HUES48 (cell line): ENCODE data around the gene DYNC1LI1.

Source experiments
- H3K27ac ChIP-seq: one replicate; pipeline ENCODE4 v1.7.0; 2013; ENCODE audit warnings: low read depth, low read length, inconsistent platforms
- H3K27me3 ChIP-seq: 2 replicates; pipeline ENCODE4 v1.6.1; 2013; ENCODE audit warnings: mild to moderate bottlenecking, low read length; ENCODE audit not compliant: control insufficient read depth, insufficient read depth
- H3K36me3 ChIP-seq: 2 replicates; pipeline ENCODE4 v1.6.1; 2013; ENCODE audit warnings: low read length; ENCODE audit not compliant: control insufficient read depth, insufficient read depth
- H3K4me1 ChIP-seq: 2 replicates; pipeline ENCODE4 v1.6.1; 2013; ENCODE audit warnings: mild to moderate bottlenecking, low read length; ENCODE audit not compliant: control insufficient read depth, insufficient read depth
- H3K4me3 ChIP-seq: 2 replicates; pipeline ENCODE4 v1.5.1; 2013; ENCODE audit warnings: mild to moderate bottlenecking, low read depth, low read length
- H3K9ac ChIP-seq: 2 replicates; pipeline ENCODE4 v1.6.1; 2013; ENCODE audit warnings: mild to moderate bottlenecking, low read depth, low read length, moderate library complexity
- H3K9me3 ChIP-seq: 2 replicates; pipeline ENCODE4 v1.6.1; 2013; ENCODE audit warnings: low read length; ENCODE audit not compliant: control insufficient read depth, insufficient read depth

The DYNC1LI1 gene

DNA sequence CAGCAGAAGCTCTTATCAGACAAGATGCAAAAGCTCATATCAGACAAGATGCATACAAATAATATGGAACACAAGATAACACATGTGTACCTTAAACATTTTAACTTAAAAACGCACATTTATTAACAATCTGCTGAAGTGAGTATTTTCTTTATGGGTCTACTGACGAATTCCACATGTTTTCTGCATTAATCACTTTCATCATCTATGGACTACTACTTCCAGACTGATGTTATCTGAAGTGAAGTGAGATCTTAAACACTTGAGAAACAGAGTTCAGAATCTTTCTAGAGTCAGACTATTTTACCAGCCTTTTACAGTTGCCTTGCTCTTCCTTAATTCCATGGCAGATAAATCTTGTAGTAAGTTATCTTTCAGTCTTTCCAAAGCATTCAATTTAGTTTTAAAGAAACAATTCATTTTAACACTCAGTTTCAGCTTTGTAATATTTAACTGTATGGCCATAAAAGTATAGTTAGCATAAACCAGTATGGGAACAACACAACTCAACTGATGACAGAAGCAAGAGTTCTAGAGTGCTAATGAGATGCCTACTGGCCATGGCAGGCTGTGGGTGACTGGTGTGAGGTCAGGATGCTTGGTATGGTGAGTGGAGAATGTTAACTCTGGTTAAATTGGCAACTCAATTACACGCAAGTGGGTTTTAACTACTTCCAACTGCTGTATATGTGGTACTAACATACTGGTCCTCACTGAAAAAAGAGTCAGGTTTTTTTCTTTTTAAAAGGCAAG lies 77.8 kb downstream of the DYNC1LI1 start:
- H3K27ac ChIP-seq = no peak overlapping the region
- H3K4me1 ChIP-seq = no peaks in the 10 kb centered on the region
- no peak overlapping the region for H3K9ac ChIP-seq
- H3K9me3 ChIP-seq = no peaks in the 10 kb centered on the region
- peaks cover 9% of the 10 kb centered on the region for H3K36me3 ChIP-seq
- H3K27me3 ChIP-seq = no peaks in the 10 kb centered on the region
- no peak overlapping the region for H3K4me3 ChIP-seq

- Histone ChIP-seq H3K27ac (no peak overlapping the region), H3K27me3 (no peaks in the 10 kb centered on the region), H3K4me1 (no peaks in the 10 kb centered on the region), H3K36me3 (peaks cover 38% of the 10 kb centered on the region), H3K9me3 (no peaks in the 10 kb centered on the region), H3K4me3 (no peak overlapping the region), H3K9ac (no peak overlapping the region)
Measured at GRCh38 chr3:32488474-32489008, 82.1 kb downstream of the DYNC1LI1 start.

DNA sequence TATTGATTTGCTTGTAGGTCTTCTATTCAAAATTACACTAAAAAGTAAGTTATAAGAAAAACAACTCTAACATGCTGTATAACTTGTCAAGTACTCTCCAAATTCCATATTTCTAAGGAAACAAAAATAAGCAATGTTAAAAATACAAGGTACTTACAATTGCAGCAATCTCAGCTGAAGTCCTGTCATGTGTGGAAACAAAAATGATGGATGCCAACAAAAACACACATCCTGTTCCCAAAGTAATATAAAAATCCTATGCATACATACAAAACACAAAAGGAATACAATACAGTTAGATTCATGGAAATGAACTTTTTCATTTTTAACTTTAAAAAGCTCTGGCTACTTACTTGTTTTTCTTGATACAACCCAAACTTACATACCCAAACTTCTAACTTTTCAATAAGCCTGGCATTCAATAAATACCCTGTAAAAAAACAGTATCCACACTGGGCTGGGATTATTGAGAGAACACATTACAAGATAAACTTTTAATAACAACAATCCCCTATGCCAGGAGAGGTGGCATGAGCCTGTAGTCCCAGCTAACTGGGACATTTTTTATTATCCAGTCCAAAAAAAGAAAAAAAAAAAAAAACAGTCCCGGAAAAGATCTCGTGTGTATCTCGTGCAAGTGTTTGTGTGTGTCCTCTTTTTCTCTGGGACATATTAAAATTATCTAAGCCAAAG lies 82.7 kb downstream of the DYNC1LI1 start:
- peaks cover 44% of the 10 kb centered on the region for H3K36me3 ChIP-seq
- H3K27me3 ChIP-seq = no peaks in the 10 kb centered on the region
- H3K27ac ChIP-seq = no peak overlapping the region
- no peak overlapping the region for H3K9ac ChIP-seq
- no peaks in the 10 kb centered on the region for H3K9me3 ChIP-seq
- no peak overlapping the region for H3K4me3 ChIP-seq
- no peaks in the 10 kb centered on the region for H3K4me1 ChIP-seq

DNA sequence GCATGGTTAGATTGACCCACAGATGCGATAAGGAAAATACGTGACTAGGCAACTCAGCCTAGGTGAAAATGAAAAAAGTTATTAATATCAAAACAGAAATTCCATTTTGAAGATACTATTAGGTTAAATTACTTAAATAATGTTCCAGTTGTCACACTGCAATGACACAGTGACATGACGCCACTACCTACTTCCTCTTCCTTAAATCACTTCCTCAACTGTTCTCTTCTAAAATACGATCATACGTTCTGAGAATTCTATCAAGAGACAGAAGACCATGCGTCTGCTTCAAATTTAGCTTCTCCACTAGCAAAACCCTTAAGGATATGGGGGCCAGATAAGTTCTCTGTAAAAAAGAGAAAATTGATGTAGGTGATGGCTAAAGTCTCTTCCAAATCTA lies 86.2 kb downstream of the DYNC1LI1 start:
- Histone ChIP-seq H3K4me3 (no peak overlapping the region), H3K4me1 (no peaks in the 10 kb centered on the region), H3K27me3 (no peaks in the 10 kb centered on the region), H3K27ac (no peak overlapping the region), H3K36me3 (peaks cover 49% of the 10 kb centered on the region), H3K9me3 (no peaks in the 10 kb centered on the region), H3K9ac (no peak overlapping the region)

- Histone ChIP-seq H3K9me3 (no peaks in the 10 kb centered on the region), H3K4me3 (no peak overlapping the region), H3K4me1 (no peaks in the 10 kb centered on the region), H3K9ac (no peak overlapping the region), H3K27ac (no peak overlapping the region), H3K36me3 (peaks cover 53% of the 10 kb centered on the region), H3K27me3 (no peaks in the 10 kb centered on the region)
Measured at GRCh38 chr3:32483772-32484171, 86.9 kb downstream of the DYNC1LI1 start.

GRCh38 chr3:32482693-32483092 lies 88.0 kb downstream of the DYNC1LI1 start:
- Histone ChIP-seq H3K9ac (no peak overlapping the region), H3K4me1 (no peaks in the 10 kb centered on the region), H3K36me3 (peaks cover 47% of the 10 kb centered on the region)

GRCh38 chr3:32481791-32482631 lies 88.6 kb downstream of the DYNC1LI1 start:
- Histone ChIP-seq H3K9me3 (no peaks in the 10 kb centered on the region), H3K4me3 (no peak overlapping the region), H3K9ac (no peak overlapping the region), H3K27ac (no peak overlapping the region), H3K4me1 (no peaks in the 10 kb centered on the region), H3K36me3 (peaks cover 40% of the 10 kb centered on the region), H3K27me3 (no peaks in the 10 kb centered on the region)

More at GRCh38 chr3:32482693-32483092, 88.0 kb downstream of the DYNC1LI1 start:
- no peak overlapping the region for H3K27ac ChIP-seq
- no peaks in the 10 kb centered on the region for H3K27me3 ChIP-seq
- H3K9me3 ChIP-seq = no peaks in the 10 kb centered on the region
- no peak overlapping the region for H3K4me3 ChIP-seq

- no peak overlapping the region for H3K27ac ChIP-seq
- no peak overlapping the region for H3K4me3 ChIP-seq
- no peaks in the 10 kb centered on the region for H3K9me3 ChIP-seq
- H3K9ac ChIP-seq = no peak overlapping the region
- peaks cover 31% of the 10 kb centered on the region for H3K36me3 ChIP-seq
- no peaks in the 10 kb centered on the region for H3K27me3 ChIP-seq
- no peaks in the 10 kb centered on the region for H3K4me1 ChIP-seq
Measured at GRCh38 chr3:32480604-32481003, 90.1 kb downstream of the DYNC1LI1 start.
